Measurements from ENCODE around the gene FATE1.

Gene FATE1

DNA sequence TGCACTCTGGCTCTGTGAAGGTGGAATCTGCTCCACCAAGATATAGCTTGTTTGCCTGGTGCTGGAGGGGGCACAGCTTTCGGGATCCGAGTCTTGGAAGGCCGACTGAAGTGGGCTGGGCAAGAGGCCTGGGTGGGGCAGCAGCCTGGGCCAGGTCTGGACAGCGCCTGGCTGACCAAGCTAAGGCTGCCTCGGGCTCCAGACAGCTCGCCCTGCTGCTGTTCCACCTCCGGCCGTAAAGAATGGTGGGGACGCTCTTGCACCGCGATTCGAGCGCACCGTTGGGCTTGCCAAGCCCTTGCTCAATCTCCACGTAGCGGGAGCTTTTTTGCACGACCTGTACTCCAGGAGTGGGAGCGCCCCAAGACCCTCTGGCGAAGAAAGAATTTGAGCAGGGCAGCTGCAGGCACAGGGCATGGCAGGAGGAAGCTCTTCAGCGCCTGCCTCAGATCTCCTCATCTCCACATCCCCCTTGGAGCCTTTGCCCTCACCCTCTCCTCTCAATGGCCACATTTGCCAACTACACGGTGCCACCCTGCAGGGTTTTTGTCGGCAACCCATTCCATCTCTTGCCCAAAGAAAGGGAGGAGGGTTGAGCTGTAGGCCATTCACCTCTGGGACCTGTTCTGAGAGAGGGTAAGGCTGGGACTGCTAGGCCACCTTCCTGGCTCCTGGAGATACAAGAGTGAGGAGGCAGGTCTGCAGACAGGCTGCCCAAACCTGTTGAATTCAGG, 37.6 kb downstream of the FATE1 start:
- H3K4me3 ChIP-seq (ENCODE audit: low read depth, low read length) = no peak overlapping the region
- DNase-seq (ENCODE audit: low read depth) = peak; percentile 74
- TF ChIP-seq, protein P1, sequence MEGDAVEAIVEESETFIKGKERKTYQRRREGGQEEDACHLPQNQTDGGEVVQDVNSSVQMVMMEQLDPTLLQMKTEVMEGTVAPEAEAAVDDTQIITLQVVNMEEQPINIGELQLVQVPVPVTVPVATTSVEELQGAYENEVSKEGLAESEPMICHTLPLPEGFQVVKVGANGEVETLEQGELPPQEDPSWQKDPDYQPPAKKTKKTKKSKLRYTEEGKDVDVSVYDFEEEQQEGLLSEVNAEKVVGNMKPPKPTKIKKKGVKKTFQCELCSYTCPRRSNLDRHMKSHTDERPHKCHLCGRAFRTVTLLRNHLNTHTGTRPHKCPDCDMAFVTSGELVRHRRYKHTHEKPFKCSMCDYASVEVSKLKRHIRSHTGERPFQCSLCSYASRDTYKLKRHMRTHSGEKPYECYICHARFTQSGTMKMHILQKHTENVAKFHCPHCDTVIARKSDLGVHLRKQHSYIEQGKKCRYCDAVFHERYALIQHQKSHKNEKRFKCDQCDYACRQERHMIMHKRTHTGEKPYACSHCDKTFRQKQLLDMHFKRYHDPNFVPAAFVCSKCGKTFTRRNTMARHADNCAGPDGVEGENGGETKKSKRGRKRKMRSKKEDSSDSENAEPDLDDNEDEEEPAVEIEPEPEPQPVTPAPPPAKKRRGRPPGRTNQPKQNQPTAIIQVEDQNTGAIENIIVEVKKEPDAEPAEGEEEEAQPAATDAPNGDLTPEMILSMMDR (conservative IDR thresholded peaks at IDR 0.05; ENCODE audit: low read depth, low read length) = peak; percentile 88

DNA sequence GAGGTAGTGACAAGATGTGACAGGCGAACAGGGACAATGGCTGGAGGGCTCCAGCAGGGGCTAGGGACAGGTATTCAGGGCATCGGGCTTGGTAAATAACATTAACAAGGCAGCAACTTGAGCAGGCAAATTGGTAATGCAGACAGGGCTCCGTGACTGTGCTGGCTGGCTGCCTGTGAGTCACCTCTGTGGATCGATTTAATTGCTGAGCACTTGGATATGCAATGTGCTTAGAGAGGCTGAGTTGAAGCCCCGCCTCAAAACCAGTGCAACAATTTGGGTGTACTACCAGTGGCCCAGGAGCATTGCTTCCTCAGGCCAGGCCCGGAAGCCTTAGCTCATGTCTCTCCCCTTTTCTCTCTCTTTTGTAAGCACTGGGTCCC, 38.2 kb downstream of the FATE1 start:
- DNase-seq (ENCODE audit: low read depth) = peak; percentile 43

DNA sequence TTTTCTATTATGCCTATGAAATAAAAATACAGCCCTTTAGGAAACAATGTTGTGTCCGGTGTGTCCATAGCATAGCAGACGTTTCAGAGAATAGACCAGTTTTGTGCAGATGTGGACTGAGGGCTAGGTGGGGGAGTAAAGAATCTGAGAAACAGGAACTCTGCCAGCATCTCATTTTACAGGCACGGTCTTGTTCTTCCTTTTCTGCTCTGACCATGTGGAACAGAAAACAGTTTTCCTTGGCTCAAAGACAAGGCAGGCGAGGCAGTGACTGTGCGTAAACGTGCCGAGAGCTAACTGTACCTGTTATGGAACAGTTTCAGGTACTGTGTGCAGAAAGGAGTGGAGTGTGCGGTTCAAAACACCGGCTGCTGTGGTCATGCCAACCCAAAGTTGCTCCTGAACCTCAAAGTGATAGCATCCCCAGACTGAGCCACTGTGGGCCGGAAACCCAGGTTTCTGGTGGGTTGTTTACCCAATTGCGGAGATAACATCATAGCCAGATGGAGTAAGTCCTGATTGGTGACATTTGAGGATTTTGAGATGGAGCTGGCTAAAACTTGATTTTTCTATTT, 38.9 kb downstream of the FATE1 start:
- TF ChIP-seq, protein P1 (conservative IDR thresholded peaks at IDR 0.05; ENCODE audit: low read depth, low read length) = no peak
- H3K4me3 ChIP-seq (ENCODE audit: low read depth, low read length) = no peak overlapping the region
- peak; percentile 55 for DNase-seq (ENCODE audit: low read depth)

More for the DNA sequence above, 38.2 kb downstream of the FATE1 start:
- TF ChIP-seq, protein P1 (conservative IDR thresholded peaks at IDR 0.05; ENCODE audit: low read depth, low read length) = no peak
- H3K4me3 ChIP-seq (ENCODE audit: low read depth, low read length) = no peak overlapping the region

DNA sequence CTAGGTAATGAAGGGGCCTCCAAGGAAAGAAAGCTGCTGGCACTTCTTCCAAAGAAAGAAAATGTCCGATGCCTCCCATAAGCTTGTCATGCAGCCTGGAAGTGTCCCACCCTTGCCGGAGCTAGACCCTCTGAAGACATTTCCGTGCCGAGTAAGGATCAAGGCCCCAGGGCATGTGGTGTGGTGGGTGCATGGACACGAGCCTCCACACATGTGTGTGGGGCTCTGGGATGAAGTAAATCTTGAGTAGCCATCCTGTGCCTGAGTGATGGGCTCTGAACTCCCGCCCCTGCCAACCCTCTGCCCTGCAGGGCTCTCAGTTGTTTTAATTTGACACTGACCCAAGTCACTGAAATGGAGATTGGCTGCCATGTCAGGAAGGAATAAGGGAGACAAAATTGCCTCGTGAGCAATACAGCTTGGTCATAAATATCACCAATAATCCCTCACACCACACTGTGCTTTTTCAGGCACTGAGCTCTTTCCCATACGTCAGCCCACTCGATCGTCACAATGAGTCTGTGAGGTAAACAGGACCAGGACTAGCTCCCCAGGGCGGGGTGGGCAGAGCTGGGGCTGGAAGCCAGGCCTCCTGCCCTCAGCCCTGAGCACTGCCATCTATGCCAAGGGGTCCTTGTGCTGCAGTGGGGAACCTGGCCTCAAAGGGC, 43.3 kb downstream of the FATE1 start:
- H3K4me3 ChIP-seq (ENCODE audit: low read depth, low read length) = no peak overlapping the region
- DNase-seq (ENCODE audit: low read depth) = no peak
- TF ChIP-seq, protein P1 (conservative IDR thresholded peaks at IDR 0.05; ENCODE audit: low read depth, low read length) = no peak

DNA sequence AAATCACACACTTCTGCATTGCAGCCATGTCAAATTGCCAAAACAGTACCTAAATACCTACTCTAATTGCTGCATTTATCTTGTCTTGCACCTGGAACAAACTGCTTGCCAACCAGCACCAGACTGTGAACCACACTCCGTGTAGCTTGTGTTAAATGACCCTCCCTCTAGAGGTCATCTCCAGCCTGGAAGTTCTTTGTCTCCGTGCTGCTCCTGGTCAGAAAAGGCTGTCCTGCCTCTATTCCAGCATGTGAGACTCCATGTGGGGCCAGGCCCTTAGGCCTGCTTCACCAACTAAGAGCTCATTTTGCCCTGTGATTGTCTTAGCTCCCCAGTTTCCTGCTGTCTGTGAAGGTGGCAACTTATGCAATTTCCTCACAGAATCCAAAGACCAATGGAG, 47.0 kb downstream of the FATE1 start:
- TF ChIP-seq, protein P1 (conservative IDR thresholded peaks at IDR 0.05; ENCODE audit: low read depth, low read length) = no peak
- no peak overlapping the region for H3K4me3 ChIP-seq (ENCODE audit: low read depth, low read length)
- DNase-seq (ENCODE audit: low read depth) = peak; percentile 2

DNA sequence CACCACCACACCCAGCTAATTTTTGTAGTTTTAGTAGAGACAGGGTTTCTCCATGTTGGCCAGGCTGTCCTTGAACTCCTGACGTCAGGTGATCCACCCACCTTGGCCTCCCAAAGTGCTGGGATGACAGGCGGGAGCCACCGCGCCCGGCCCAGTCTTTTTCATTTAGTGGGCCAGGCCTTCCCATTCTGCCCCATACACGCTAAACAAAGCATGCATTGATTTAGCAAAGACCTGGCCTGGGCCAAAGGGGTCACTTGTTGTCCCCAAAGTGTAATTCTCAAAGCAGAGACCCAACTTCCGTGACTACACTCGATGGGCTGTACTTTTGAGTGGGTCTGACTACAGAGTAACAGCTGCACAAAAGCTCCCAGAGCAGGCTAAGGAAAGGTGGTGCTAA, 47.9 kb downstream of the FATE1 start:
- TF ChIP-seq, protein P1 (conservative IDR thresholded peaks at IDR 0.05; ENCODE audit: low read depth, low read length) = no peak
- DNase-seq (ENCODE audit: low read depth) = no peak
- H3K4me3 ChIP-seq (ENCODE audit: low read depth, low read length) = no peak overlapping the region
